HG03097 (cell line): ENCODE results near the gene TEFM.
"Not testable (repeated sequence)": the region's sequence is repeated elsewhere in the genome, so short reads cannot be mapped to it uniquely, and the experiment has no call there.

Source experiments
- ATAC-seq: cut with Tn5 transposase; IDR thresholded peaks from one replicate; pipeline ENCODE4 v1.9.1; 2021; ENCODE audit not compliant: unreplicated experiment, low FRiP score

Gene TEFM

DNA sequence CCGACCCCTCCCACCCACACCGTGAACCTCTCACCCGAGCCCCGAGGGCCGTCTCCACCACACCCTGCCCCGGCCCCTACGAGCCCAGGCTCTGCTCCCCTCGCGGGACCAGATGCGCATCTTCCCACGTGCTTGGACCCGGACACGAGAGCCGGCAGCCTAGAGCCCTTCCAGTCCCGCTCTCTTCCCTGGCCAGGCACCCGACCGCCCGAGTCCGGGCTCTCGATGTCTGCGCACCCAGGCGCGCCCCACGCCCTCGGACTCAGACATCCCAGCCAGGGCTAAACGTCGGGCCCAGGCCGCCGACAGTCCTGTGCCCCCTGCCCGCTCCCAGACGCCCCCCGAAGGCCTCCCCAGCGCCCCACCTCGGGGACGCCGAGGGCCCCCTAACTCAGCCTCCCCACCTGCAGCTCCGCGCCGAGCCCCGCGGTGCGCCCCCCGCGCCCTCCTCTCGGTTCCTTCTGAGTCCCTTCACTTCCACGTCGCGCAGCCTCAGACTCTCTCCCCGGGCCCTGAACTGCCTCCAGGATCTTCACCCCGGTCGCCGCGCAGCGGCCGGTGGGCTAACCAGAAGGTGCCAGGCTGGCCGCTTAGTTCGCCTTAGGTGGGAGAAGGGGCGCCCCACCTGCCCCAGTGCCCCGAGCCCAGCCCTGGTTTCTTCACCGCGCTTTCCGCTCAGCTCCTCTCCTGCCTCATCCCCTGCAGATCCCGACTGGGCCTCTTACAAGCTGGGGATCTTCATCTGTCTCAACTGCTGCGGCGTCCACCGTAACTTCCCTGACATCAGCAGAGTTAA, 16.4 kb upstream of the TEFM start:
- no peak for ATAC-seq

DNA sequence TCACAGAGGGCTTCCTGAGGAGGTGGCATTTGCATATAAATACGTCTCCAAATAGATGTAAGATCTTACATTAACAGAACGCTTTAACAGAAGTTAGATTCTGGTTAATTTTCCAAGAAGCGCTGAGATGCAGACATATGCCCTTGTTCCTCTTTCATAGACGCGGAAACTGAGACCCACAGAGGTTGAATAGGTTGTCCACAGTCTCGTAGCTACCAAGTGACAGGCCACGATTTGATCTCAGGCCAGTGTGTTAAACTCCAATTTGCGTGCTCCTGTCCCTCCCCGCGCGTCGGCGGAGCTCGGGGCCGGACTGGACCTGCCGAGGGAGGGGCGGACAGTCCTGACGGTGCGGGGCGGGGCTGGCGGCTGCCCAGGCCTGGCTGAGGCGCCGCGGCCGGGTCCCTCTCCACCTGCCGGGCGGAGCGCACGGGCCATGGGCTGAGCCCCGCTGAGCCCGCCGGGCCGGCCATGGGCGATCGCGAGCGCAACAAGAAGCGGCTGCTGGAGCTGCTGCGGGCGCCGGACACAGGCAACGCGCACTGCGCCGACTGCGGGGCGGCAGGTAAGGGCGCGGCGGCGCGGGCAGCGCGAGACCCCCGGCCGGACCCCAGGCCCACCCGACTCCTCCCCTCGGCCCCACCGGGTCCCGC, 15.6 kb upstream of the TEFM start, which contains the start of gene ADAP2:
TSS of gene ADAP2 (plus strand) at position 402 of the 653 bp plus-strand sequence. CDS start at position 472, 70 bp downstream.
- no peak for ATAC-seq

DNA sequence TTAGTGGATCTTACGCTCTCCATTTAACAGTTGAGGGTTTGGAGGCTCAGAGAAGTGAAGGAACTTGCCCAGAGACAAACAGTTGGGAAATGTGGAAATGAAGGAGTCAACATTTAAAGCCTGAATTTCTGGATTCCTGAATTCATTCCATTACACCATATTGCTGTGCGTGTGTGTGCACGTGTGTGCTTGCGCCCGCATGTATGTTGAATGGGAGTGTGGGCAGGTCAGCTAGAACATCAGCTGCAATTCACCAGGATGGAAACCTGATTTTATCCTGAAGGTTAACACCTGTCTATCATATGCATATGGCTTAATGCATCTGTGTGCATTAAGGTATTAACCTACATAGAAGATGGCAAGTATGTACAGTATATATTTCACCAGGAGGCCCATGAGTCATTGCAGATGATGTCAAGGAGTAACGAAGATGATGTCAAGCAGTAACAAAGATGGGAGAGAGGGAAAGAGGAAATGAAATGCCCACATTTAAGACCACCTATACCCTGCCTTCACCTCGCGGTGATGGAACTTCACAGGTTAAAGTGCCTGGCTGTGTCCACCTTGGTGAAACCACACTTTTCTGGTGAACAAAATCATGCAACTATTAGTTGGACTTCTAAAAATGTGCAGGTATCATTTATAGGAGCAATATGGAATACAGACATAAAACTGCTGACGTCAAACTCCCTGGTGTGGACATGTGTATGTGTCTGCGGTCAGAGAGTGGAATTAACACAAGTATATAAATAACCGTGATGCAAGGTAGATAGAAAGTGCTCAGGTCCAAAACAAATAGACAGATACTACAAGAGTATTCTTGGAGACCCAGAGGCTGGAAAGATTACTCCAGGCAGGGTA, 14.9 kb upstream of the TEFM start:
- no peak for ATAC-seq

DNA sequence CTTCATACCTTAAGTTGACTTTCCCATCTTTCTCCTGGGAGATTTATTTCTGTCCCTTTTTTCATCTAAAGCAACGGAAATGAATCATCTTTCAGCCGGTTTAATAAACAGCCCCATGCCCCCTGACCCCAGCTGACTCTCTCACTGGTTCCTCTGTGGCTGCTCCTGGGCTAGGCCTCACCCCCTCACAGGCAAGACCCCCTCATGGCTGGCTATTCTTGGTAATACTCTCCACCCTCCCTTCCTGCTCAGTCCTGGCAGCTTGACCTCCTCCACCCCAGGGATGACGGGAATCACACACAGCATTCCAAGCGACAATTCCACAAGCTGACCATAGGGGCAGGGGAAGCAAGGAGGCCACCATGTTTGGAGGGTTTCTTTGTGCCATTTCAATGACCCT, 14.2 kb upstream of the TEFM start:
- ATAC-seq: no peak

DNA sequence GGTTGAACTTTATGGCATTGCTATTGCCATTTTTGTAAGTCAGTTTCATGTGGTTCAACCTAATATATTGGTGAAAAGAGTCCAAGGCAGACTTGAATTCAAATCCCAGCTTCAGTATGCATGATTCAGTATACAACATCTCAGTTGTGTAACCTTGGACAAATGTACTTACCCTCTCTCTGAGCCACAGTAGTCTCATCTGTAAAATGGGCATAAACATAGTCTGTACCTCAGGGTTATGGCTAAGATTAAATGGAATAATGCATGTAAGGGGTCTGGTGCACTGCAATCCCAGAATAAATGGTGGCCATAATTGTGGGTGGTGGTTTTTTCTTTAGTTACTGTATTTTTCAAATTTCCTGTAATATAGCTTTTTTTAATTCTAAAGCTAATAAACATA, 11.0 kb upstream of the TEFM start:
- no peak for ATAC-seq

DNA sequence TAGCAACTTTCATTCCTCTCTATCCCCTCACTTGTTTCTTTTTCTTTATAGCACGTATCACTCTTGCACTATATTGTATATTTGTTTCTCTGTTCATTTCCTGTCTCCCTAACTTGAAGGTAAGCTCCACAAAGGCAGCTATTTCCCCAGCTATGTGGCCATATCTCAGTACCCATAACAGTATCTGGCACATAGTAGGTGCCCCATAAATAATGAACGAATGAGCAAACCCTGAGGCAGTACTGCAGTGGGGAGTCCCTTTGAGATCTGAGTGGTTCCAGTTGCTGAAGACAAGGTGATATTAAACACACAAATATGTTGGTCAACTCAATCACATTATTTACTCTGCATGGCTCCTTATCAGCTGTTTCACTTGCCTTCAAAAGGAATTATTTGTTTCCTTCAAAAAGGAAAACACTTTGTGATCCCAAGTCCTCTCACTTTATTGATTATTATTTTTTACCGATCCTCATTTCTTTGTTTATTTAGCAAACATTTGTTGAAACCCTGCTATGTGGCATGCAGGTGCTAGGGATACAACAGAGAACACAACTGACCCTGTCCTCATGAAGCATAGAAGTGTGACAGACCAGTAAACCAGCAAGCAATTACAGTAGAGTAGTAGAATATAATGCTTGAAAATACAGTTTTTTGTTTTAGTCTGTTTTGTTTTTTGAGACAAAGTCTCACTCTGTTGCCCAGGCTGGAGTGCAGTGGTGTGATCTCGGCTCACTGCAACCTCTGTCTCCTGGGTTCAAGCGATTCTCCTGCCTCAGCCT, 10.0 kb upstream of the TEFM start:
- ATAC-seq: no peak

DNA sequence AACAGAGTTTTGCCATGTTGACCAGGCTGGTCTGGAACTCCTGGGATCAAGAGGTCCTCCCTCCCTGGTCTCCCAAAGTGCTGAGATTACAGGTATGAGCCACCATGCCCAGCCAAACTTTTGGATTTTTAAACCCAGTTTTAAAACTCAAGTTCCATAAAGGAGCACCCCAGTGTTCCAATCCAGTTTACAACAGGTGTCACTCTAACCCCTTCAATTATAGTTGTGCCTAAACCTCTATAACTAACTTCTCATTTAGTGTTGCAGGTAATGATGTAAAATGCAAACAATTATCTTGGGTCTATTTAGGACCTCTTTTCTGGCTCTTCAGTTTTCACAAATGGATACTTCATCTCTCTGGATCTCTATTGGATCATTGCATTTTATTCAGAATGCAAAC, 7.9 kb upstream of the TEFM start:
- ATAC-seq: no peak

DNA sequence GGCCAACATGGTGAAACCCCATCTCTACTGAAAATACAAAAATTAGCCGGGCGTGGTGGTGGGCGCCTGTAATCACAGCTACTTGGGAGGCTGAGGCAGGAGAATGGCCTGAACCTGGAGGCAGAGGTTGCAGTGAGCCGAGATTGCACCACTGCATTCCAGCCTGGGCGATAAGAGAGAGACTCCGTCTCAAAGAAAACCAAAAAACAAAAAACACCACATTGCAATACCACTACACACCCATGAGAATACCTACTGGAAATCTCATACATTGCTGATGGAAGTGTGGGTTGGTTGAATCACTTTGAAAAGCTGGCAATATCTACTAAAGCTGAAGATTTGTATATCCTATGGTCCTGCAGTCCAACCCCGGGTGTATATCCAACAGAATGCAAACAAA, 4.1 kb upstream of the TEFM start:
- not testable (repeated sequence) for ATAC-seq

DNA sequence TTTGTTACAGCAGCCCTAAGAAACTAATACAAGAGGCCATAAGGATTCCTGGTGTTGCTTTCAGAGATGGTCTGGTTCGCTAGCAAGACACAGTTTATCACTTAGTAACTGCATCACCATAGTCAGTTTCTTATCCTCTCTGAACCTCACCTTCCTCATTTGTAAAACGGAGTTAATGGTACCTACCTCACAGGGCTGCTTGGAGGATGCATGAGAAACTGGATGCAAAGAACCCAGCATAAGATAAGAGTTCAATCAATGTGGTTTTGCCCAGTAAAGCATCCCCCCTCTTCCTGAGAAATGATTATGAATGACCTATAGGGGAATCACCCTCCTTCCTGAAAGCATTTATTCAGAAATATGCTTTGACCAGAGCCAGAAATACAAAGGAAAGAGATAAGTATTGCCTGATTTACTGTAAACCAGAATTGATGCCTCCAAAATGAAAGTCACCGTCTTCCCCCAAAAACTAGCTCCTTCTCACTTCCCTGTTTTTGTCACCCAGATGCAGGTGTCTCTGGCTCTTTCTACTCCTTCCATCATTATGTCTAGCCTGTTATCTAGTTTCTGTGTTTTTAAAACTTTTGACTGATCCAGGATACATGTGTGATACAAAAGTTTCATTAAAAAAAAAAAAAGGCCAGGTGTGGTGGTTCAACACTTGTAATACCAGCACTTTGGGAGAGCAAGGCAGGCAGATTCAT, 2.8 kb upstream of the TEFM start:
- no peak for ATAC-seq

DNA sequence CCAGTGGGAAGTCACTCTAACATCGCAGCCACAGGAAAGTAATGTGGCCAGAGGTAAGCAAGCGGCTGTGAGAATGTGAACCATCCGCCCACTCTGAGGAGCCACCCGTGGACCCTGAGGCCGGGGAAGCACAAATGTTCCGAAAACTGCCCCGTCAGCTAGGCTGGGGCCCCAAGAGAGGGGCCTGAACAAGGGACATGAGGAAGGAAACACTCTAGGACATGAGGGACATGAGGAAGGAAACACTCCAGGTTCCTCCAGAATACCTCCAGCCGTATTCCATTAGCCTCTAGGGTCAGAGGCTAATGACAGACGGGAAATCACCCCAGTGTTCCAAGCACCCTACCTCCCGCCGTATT, 317 bp downstream of the TEFM start:
- peak; percentile 14 for ATAC-seq

DNA sequence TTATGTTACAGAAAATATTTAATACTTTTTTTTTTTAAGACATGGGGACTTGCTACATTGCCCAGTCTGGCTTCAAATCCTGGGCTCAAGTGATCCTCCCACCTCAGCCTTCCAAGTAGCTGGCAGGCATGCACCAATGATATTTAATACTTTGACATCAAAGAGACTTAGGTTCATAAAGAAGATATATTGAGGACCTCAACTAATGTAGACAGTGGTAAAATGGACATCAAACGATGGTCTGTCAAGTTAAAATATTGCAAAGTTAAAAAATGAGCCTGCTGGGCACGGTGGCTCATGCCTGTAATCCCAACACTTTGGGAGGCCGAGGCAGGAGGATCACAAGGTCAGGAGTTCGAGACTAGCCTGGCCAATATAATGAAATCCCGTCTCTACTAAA, 8.7 kb downstream of the TEFM start:
- ATAC-seq: no peak

DNA sequence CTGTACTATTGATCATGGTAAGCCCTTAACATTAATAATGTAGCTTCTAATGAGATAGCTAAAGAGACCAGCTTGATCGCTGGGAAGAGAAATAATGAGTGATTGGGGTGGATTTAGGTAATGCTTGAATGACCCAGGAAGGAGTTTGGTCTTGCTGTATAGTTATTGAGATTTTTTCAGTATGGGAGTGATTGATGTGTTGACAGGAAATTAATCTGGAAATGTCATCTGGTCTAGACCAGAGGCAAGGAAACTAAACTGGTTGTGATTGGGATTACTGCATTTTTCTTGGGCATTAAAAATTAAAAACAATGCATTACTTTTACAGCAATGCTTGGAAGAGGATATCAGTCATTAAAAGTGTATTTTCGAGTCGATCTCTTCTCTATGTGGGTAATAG, 11.8 kb downstream of the TEFM start:
- ATAC-seq: no peak

DNA sequence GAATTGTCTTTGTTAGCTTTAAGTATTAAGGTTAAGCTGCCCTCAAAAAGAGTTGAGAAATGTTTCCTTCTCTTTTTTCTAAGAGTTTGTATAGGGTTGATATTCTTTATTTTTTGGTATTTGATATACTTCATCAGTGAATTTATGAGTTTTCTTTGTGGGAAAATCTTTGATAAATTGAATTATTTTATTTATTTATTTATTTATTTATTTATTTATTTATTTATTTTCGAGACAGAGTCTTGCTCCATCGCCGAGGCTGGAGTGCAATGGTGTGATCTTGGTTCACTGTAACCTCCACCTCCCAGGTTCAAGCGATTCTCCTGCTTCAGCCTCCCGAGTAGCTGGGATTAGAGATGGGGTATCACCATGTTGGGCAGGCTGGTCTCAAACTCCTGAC, 19.9 kb downstream of the TEFM start:
- ATAC-seq: no peak

DNA sequence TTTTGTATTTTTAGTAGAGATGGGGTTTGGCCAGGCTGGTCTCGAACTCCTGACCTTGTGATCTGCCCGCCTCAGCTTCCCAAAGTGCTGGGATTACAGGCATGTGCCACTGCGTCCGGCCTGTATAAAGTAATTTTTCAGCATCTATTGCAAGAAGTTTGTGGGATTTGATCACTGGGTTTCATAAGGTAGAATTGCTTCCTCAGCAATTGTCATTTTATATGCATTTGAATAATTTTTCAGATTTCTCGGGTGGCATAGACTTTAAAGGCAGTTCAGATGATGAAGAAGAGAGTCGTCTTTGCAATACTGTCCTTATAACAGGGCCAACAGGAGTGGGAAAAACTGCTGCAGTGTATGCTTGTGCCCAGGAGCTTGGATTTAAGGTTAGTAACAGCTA, 37.0 kb downstream of the TEFM start:
- no peak for ATAC-seq

DNA sequence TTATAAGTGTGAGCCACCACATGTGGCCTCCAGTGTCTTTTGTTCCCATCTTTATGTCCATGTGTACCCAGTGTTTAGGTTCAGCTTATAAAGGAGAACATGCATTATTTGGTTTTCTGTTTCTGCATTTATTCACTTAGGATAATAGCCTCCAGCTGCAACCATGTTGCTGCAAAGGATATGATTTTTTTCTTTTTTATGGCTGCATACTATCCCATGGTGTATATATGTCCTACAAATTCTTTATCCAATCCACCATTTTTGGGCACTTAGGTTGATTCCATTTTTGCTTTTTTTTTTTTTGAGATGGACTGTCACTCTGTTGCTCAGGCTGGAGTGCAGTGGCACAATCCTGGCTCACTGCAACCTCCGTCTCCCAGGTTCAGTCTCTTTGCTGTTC, 41.4 kb downstream of the TEFM start:
- ATAC-seq: no peak

DNA sequence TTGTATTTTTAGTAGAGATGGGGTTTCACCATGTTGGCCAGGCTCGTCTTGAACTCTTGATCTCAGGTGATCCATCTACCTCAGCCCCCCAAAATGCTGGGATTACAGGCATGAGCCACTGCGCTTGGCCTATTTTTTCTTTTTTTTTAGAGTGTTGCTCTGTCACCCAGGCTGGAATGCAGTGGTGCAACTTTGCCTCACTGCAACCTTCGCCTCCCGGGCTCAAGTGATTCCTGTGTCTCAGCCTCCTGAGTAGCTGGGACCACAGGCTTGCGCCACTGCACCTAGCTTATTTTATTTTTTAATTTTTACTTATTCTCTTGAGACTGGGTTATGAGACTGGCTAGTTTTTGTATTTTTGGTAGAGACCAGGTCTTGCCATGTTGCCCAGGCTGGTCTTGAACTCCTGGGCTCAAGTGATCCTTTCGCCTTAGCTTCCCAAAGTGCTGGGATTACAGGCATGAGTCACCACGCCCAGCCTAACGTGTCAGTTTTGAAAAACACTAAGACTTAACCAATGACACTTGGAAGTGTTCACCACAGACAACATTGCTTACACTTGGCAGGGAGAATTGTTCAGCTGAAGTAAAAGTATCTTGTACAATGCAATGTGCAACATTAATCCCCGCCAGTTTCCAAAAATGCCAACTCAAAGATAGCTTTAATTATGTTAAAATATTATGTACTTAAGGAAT, 47.3 kb downstream of the TEFM start:
- ATAC-seq: no peak

DNA sequence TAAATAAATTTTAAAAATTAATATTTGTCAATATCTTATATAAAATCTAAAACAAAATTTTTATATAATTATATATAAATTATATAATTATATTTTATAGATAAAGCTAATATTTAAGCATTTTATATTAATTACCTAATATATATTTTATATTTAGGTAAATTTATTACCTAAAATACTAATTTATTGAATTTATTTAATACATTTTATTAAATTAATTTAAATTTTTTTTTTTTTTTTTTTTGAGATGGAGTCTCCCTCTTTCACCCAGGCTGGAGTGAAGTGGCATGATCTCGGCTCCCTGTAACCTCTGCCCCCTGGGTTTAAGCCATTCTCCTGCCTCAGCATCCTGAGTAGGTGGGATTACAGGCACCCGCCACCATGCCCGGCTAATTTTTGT, 51.9 kb downstream of the TEFM start:
- no peak for ATAC-seq
